Endometrium (tissue), 2 donors: Measurements from ENCODE around the gene GLE1.

Experiments used
- FAIRE-seq: peaks from 2 replicates; lab custom pipeline; 2012; peaks lifted over from hg19 to GRCh38; lab: Jason Lieb, UNC
- donor health status: control.
- donor health status: control.

The GLE1 gene

GRCh38 chr9:128504485-128505413 lies at the start of gene GLE1:
Gene GLE1, plus strand, starts transcription at chr9:128504719. Its CDS starts 87 bp downstream, at chr9:128504806.
- no peak for FAIRE-seq

GRCh38 chr9:128454991-128455390 lies 49.5 kb upstream of the GLE1 start:
- no peak for FAIRE-seq

GRCh38 chr9:128455849-128456612 lies 48.5 kb upstream of the GLE1 start, which contains the start of gene ODF2:
Gene ODF2, plus strand, starts transcription at chr9:128456006. Its CDS starts 86 bp downstream, at chr9:128456092.
- FAIRE-seq = peak; percentile 87

GRCh38 chr9:128456613-128457061 lies 47.9 kb upstream of the GLE1 start:
- no peak for FAIRE-seq

- no peak for FAIRE-seq
Measured at GRCh38 chr9:128457207-128457606, 47.3 kb upstream of the GLE1 start.

GRCh38 chr9:128459011-128459410 lies 45.5 kb upstream of the GLE1 start:
- FAIRE-seq = no peak

GRCh38 chr9:128469070-128469469 lies 35.4 kb upstream of the GLE1 start:
- FAIRE-seq = no peak

GRCh38 chr9:128470560-128470959 lies 34.0 kb upstream of the GLE1 start:
- FAIRE-seq = no peak

- no peak for FAIRE-seq
Measured at GRCh38 chr9:128473104-128473503, 31.4 kb upstream of the GLE1 start.

- no peak for FAIRE-seq
Measured at GRCh38 chr9:128475867-128476266, 28.7 kb upstream of the GLE1 start.

GRCh38 chr9:128479262-128479661 lies 25.3 kb upstream of the GLE1 start:
- FAIRE-seq = no peak

GRCh38 chr9:128481561-128481960 lies 23.0 kb upstream of the GLE1 start:
- no peak for FAIRE-seq

- no peak for FAIRE-seq
Measured at GRCh38 chr9:128482186-128482585, 22.3 kb upstream of the GLE1 start.

- FAIRE-seq = no peak
Measured at GRCh38 chr9:128484686-128485413, 19.7 kb upstream of the GLE1 start.

- FAIRE-seq = no peak
Measured at GRCh38 chr9:128485414-128485855, 19.1 kb upstream of the GLE1 start.

- FAIRE-seq = no peak
Measured at GRCh38 chr9:128486201-128486600, 18.3 kb upstream of the GLE1 start.

- no peak for FAIRE-seq
Measured at GRCh38 chr9:128493424-128493823, 11.1 kb upstream of the GLE1 start.

- FAIRE-seq = no peak
Measured at GRCh38 chr9:128494108-128494745, 10.3 kb upstream of the GLE1 start.

- no peak for FAIRE-seq
Measured at GRCh38 chr9:128494746-128495129, 9.8 kb upstream of the GLE1 start.

- no peak for FAIRE-seq
Measured at GRCh38 chr9:128495296-128495695, 9.2 kb upstream of the GLE1 start.

- FAIRE-seq = no peak
Measured at GRCh38 chr9:128495804-128496417, 8.6 kb upstream of the GLE1 start.
